ENCODE results near the gene EZR. TPM values are rescaled to one million over a fixed set of nuclear protein-coding genes. Genes with fewer than 3 reads are reported as not detected.

Gene EZR
- polyA plus RNA-seq, 1 donor (not counting 4 experiments of a cell fraction or from before 2014, with no cell fraction given) = 277 TPM

- no peaks in the 10 kb centered on the region for H3K27me3 ChIP-seq (ENCODE audit: control insufficient read depth, extremely low read depth, insufficient read depth, low read length)
- no peak overlapping the region for H3K4me2 ChIP-seq (ENCODE audit: control insufficient read depth, extremely low read depth, insufficient read depth, low read depth, low read length)
- DNase-seq (ENCODE audit: low read depth, low spot score) (no peak), FAIRE-seq (no peak)
- peaks cover 27% of the 10 kb centered on the region for H3K79me2 ChIP-seq (ENCODE audit: control insufficient read depth, insufficient read depth, low read length)
- H3K4me1 ChIP-seq (ENCODE audit: control insufficient read depth, extremely low read depth, insufficient read depth, low read length) = peaks cover 25% of the 10 kb centered on the region
- peaks cover 2% of the 10 kb centered on the region for H3K9me1 ChIP-seq (ENCODE audit: control insufficient read depth, extremely low read depth, insufficient read depth, low read length)
- H3K27ac ChIP-seq (ENCODE audit: control insufficient read depth, insufficient read depth, low read length) = no peak overlapping the region
- dilution Hi-C loops (cut with MboI; ENCODE audit: extremely low pct_ligation_motif_present, low sequenced_read_pairs) = no loop called here
- no peaks in the 10 kb centered on the region for H3K9me3 ChIP-seq (ENCODE audit: control insufficient read depth, low read depth, low read length)
- no peak overlapping the region for H3K9ac ChIP-seq (ENCODE audit: control insufficient read depth, extremely low read depth, insufficient read depth, low read length)
- TF ChIP-seq EZH2 (IDR thresholded peaks at IDR 0.05; ENCODE audit: low read length) = no peak
- TF ChIP-seq, protein P1, sequence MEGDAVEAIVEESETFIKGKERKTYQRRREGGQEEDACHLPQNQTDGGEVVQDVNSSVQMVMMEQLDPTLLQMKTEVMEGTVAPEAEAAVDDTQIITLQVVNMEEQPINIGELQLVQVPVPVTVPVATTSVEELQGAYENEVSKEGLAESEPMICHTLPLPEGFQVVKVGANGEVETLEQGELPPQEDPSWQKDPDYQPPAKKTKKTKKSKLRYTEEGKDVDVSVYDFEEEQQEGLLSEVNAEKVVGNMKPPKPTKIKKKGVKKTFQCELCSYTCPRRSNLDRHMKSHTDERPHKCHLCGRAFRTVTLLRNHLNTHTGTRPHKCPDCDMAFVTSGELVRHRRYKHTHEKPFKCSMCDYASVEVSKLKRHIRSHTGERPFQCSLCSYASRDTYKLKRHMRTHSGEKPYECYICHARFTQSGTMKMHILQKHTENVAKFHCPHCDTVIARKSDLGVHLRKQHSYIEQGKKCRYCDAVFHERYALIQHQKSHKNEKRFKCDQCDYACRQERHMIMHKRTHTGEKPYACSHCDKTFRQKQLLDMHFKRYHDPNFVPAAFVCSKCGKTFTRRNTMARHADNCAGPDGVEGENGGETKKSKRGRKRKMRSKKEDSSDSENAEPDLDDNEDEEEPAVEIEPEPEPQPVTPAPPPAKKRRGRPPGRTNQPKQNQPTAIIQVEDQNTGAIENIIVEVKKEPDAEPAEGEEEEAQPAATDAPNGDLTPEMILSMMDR (optimal IDR thresholded peaks at IDR 0.05 in 1 of 3, IDR thresholded peaks at IDR 0.05 in 1 of 3, conservative IDR thresholded peaks at IDR 0.05 in 1 of 3; ENCODE audit: extremely low read depth in 1 of 3, insufficient read depth in 2 of 3, low read length in 3 of 3) = no peak
- H4K20me1 ChIP-seq (ENCODE audit: control insufficient read depth, extremely low read depth, insufficient read depth, low read length) = no peaks in the 10 kb centered on the region
- no peak overlapping the region for H3K4me3 ChIP-seq (ENCODE audit: control insufficient read depth in 2 of 3, extremely low read depth in 1 of 3, insufficient read depth in 2 of 3, low read depth in 1 of 3, low read length in 3 of 3)
- H3K36me3 ChIP-seq (ENCODE audit: control insufficient read depth in 2 of 2, extremely low read depth in 1 of 2, insufficient read depth in 2 of 2, low read length in 2 of 2) = peaks cover 72 to 84% of the 10 kb centered on the region in 2 experiments
- H2AFZ ChIP-seq (ENCODE audit: control insufficient read depth, low read length) = no peak overlapping the region
These were observed 48.4 kb downstream of the EZR start for GRCh38 chr6:158770533-158771330.

GRCh38 chr6:158769771-158770432 lies 49.3 kb downstream of the EZR start:
- peaks cover 24% of the 10 kb centered on the region for H3K79me2 ChIP-seq (ENCODE audit: control insufficient read depth, insufficient read depth, low read length)
- dilution Hi-C loops (cut with MboI; ENCODE audit: extremely low pct_ligation_motif_present, low sequenced_read_pairs) = no loop called here
- H3K9me3 ChIP-seq (ENCODE audit: control insufficient read depth, low read depth, low read length) = no peaks in the 10 kb centered on the region
- H3K27ac ChIP-seq (ENCODE audit: control insufficient read depth, insufficient read depth, low read length) = no peak overlapping the region
- TF ChIP-seq EZH2 (IDR thresholded peaks at IDR 0.05; ENCODE audit: low read length) = no peak
- TF ChIP-seq, protein P1 (optimal IDR thresholded peaks at IDR 0.05 in 1 of 3, IDR thresholded peaks at IDR 0.05 in 1 of 3, conservative IDR thresholded peaks at IDR 0.05 in 1 of 3; ENCODE audit: extremely low read depth in 1 of 3, insufficient read depth in 2 of 3, low read length in 3 of 3) = no peak
- H3K4me2 ChIP-seq (ENCODE audit: control insufficient read depth, extremely low read depth, insufficient read depth, low read depth, low read length) = no peak overlapping the region
- no peaks in the 10 kb centered on the region for H4K20me1 ChIP-seq (ENCODE audit: control insufficient read depth, extremely low read depth, insufficient read depth, low read length)
- no peak overlapping the region for H2AFZ ChIP-seq (ENCODE audit: control insufficient read depth, low read length)
- H3K9me1 ChIP-seq (ENCODE audit: control insufficient read depth, extremely low read depth, insufficient read depth, low read length) = peaks cover 2% of the 10 kb centered on the region
- H3K4me3 ChIP-seq (ENCODE audit: control insufficient read depth in 2 of 3, extremely low read depth in 1 of 3, insufficient read depth in 2 of 3, low read depth in 1 of 3, low read length in 3 of 3) = no peak overlapping the region
- H3K9ac ChIP-seq (ENCODE audit: control insufficient read depth, extremely low read depth, insufficient read depth, low read length) = no peak overlapping the region
- peaks cover 25% of the 10 kb centered on the region for H3K4me1 ChIP-seq (ENCODE audit: control insufficient read depth, extremely low read depth, insufficient read depth, low read length)
- DNase-seq (ENCODE audit: low read depth, low spot score) = no peak
- no peaks in the 10 kb centered on the region for H3K27me3 ChIP-seq (ENCODE audit: control insufficient read depth, extremely low read depth, insufficient read depth, low read length)
- H3K36me3 ChIP-seq (ENCODE audit: control insufficient read depth in 2 of 2, extremely low read depth in 1 of 2, insufficient read depth in 2 of 2, low read length in 2 of 2) = peaks cover 76 to 88% of the 10 kb centered on the region in 2 experiments
- FAIRE-seq = no peak
